ENCODE results near the gene MARCKS. TPM values are rescaled to one million over a fixed set of nuclear protein-coding genes. Genes with fewer than 3 reads are reported as not detected.

MARCKS gene
- 125 TPM for polyA plus RNA-seq (2013, experiment 1 of 2)
- 129 TPM for polyA plus RNA-seq (2013, experiment 2 of 2)

GRCh38 chr6:113856625-113857555 lies at the start of gene MARCKS:
Gene MARCKS (plus strand): TSS chr6:113857345. CDS start chr6:113857746, 401 bp downstream.
- H2BK120ac ChIP-seq (ENCODE audit: low read depth, low read length): no peak within 1 kb of the TSS
- H2BK15ac ChIP-seq (ENCODE audit: low read length): no peak within 1 kb of the TSS
- H3K18ac ChIP-seq (ENCODE audit: low read length): peak within 1 kb of the TSS; percentile 98
- peak; percentile 83 for DNase-seq (ENCODE audit: low spot score)
- peak within 1 kb of the TSS; percentile 94 for H3K4me3 ChIP-seq (ENCODE audit: low read length in 2 of 2)
- H3K9ac ChIP-seq (ENCODE audit: low read depth, low read length, poor library complexity): peak within 1 kb of the TSS; percentile 33
- peak within 1 kb of the TSS; percentile 61 for H3K14ac ChIP-seq (ENCODE audit: low read length)
- H2BK5ac ChIP-seq (ENCODE audit: low read length): peak within 1 kb of the TSS; percentile 43
- peaks cover 0 to 22% of the 10 kb centered on the region in 2 donors for H3K36me3 ChIP-seq (replicated peaks in 1 of 2; ENCODE audit: control insufficient read depth in 2 of 2, insufficient read depth in 2 of 2, low read length in 2 of 2)
- H3K4me2 ChIP-seq (ENCODE audit: insufficient read depth, low read length, poor library complexity, severe bottlenecking): peak within 1 kb of the TSS; percentile 90
- H2AFZ ChIP-seq (ENCODE audit: low read length): no peak within 1 kb of the TSS
- no peaks in the 10 kb centered on the region for H3K9me3 ChIP-seq (replicated peaks in 1 of 2; ENCODE audit: control insufficient read depth in 2 of 2, insufficient read depth in 1 of 2, low read depth in 1 of 2, low read length in 2 of 2)
- peaks cover 2% of the 10 kb centered on the region for H3K79me1 ChIP-seq (ENCODE audit: low read depth, low read length)
- H4K91ac ChIP-seq (ENCODE audit: low read depth, low read length, poor library complexity): peak within 1 kb of the TSS; percentile 79
- no CpG with 5 or more reads among the region's 49 CpGs for WGBS, 2 donors (ENCODE audit: extremely low coverage in 2 of 2, insufficient read length in 2 of 2, insufficient replicate concordance in 1 of 2)
- no peak within 1 kb of the TSS for H3K4ac ChIP-seq (ENCODE audit: low read length)
- peak within 1 kb of the TSS; percentile 45 for H3K23ac ChIP-seq (ENCODE audit: low read depth, low read length, poor library complexity)
- H2AK5ac ChIP-seq (ENCODE audit: low read depth, low read length): peak within 1 kb of the TSS; percentile 72
- no peaks in the 10 kb centered on the region for H3K27me3 ChIP-seq (ENCODE audit: control insufficient read depth in 3 of 3, insufficient read depth in 3 of 3, low read depth in 1 of 3, low read length in 3 of 3)
- no peak within 1 kb of the TSS for H4K8ac ChIP-seq (ENCODE audit: low read depth, low read length)
- H3K4me1 ChIP-seq (ENCODE audit: control insufficient read depth in 2 of 2, insufficient read depth in 1 of 2, low read depth in 1 of 2, low read length in 2 of 2): peaks cover 0 to 4% of the 10 kb centered on the region in 2 donors
- H2BK12ac ChIP-seq (ENCODE audit: low read length): no peak within 1 kb of the TSS
- peak within 1 kb of the TSS; percentile 98 for H3K27ac ChIP-seq (replicated peaks; ENCODE audit: low read length)

- H3K79me1 ChIP-seq (ENCODE audit: low read depth, low read length): no peaks in the 10 kb centered on the region
- H3K18ac ChIP-seq (ENCODE audit: low read length): no peak overlapping the region
- no peak overlapping the region for H3K4me2 ChIP-seq (ENCODE audit: insufficient read depth, low read length, poor library complexity, severe bottlenecking)
- H3K27ac ChIP-seq (replicated peaks; ENCODE audit: low read length): no peak overlapping the region
- no peaks in the 10 kb centered on the region for H3K27me3 ChIP-seq (ENCODE audit: control insufficient read depth in 3 of 3, insufficient read depth in 3 of 3, low read depth in 1 of 3, low read length in 3 of 3)
- H3K9ac ChIP-seq (ENCODE audit: low read depth, low read length, poor library complexity): no peak overlapping the region
- H3K4me1 ChIP-seq (ENCODE audit: control insufficient read depth in 2 of 2, insufficient read depth in 1 of 2, low read depth in 1 of 2, low read length in 2 of 2): no peaks in the 10 kb centered on the region
- H4K91ac ChIP-seq (ENCODE audit: low read depth, low read length, poor library complexity): no peak overlapping the region
- no peak overlapping the region for H3K4me3 ChIP-seq (ENCODE audit: low read length in 2 of 2)
- WGBS, 2 donors (ENCODE audit: extremely low coverage in 2 of 2, insufficient read length in 2 of 2, insufficient replicate concordance in 1 of 2): no CpG with 5 or more reads among the region's 5 CpGs
- no peak overlapping the region for H2BK12ac ChIP-seq (ENCODE audit: low read length)
- no peak overlapping the region for H3K4ac ChIP-seq (ENCODE audit: low read length)
- H2AK5ac ChIP-seq (ENCODE audit: low read depth, low read length): no peak overlapping the region
- H2BK120ac ChIP-seq (ENCODE audit: low read depth, low read length): no peak overlapping the region
- H2AFZ ChIP-seq (ENCODE audit: low read length): peak overlapping the region; percentile 12
- no peaks in the 10 kb centered on the region for H3K36me3 ChIP-seq (replicated peaks in 1 of 2; ENCODE audit: control insufficient read depth in 2 of 2, insufficient read depth in 2 of 2, low read length in 2 of 2)
- H2BK5ac ChIP-seq (ENCODE audit: low read length): no peak overlapping the region
- H3K23ac ChIP-seq (ENCODE audit: low read depth, low read length, poor library complexity): no peak overlapping the region
- no peak overlapping the region for H3K14ac ChIP-seq (ENCODE audit: low read length)
- H2BK15ac ChIP-seq (ENCODE audit: low read length): no peak overlapping the region
- H3K9me3 ChIP-seq (replicated peaks in 1 of 2; ENCODE audit: control insufficient read depth in 2 of 2, insufficient read depth in 1 of 2, low read depth in 1 of 2, low read length in 2 of 2): peaks cover 2 to 4% of the 10 kb centered on the region in 2 donors
- H4K8ac ChIP-seq (ENCODE audit: low read depth, low read length): no peak overlapping the region
- no peak for DNase-seq (ENCODE audit: low spot score)
Observed at GRCh38 chr6:113809826-113810225, 47.3 kb upstream of the MARCKS start.

GRCh38 chr6:113813142-113813541 lies 44.0 kb upstream of the MARCKS start:
- WGBS, 2 donors (ENCODE audit: extremely low coverage in 2 of 2, insufficient read length in 2 of 2, insufficient replicate concordance in 1 of 2): no CpG with 5 or more reads among the region's 3 CpGs
- no peak overlapping the region for H2AK5ac ChIP-seq (ENCODE audit: low read depth, low read length)
- H2BK15ac ChIP-seq (ENCODE audit: low read length): no peak overlapping the region
- H3K9ac ChIP-seq (ENCODE audit: low read depth, low read length, poor library complexity): no peak overlapping the region
- H4K91ac ChIP-seq (ENCODE audit: low read depth, low read length, poor library complexity): no peak overlapping the region
- H3K23ac ChIP-seq (ENCODE audit: low read depth, low read length, poor library complexity): no peak overlapping the region
- no peak overlapping the region for H2BK120ac ChIP-seq (ENCODE audit: low read depth, low read length)
- DNase-seq (ENCODE audit: low spot score): no peak
- H3K18ac ChIP-seq (ENCODE audit: low read length): no peak overlapping the region
- no peaks in the 10 kb centered on the region for H3K27me3 ChIP-seq (ENCODE audit: control insufficient read depth in 3 of 3, insufficient read depth in 3 of 3, low read depth in 1 of 3, low read length in 3 of 3)
- peaks cover 2 to 4% of the 10 kb centered on the region in 2 donors for H3K9me3 ChIP-seq (replicated peaks in 1 of 2; ENCODE audit: control insufficient read depth in 2 of 2, insufficient read depth in 1 of 2, low read depth in 1 of 2, low read length in 2 of 2)
- no peak overlapping the region for H2BK12ac ChIP-seq (ENCODE audit: low read length)
- no peaks in the 10 kb centered on the region for H3K4me1 ChIP-seq (ENCODE audit: control insufficient read depth in 2 of 2, insufficient read depth in 1 of 2, low read depth in 1 of 2, low read length in 2 of 2)
- H3K79me1 ChIP-seq (ENCODE audit: low read depth, low read length): no peaks in the 10 kb centered on the region
- H3K14ac ChIP-seq (ENCODE audit: low read length): no peak overlapping the region
- no peaks in the 10 kb centered on the region for H3K36me3 ChIP-seq (replicated peaks in 1 of 2; ENCODE audit: control insufficient read depth in 2 of 2, insufficient read depth in 2 of 2, low read length in 2 of 2)
- peak overlapping the region; percentile 73 for H2AFZ ChIP-seq (ENCODE audit: low read length)
- no peak overlapping the region for H4K8ac ChIP-seq (ENCODE audit: low read depth, low read length)
- H2BK5ac ChIP-seq (ENCODE audit: low read length): no peak overlapping the region
- H3K27ac ChIP-seq (replicated peaks; ENCODE audit: low read length): no peak overlapping the region
- no peak overlapping the region for H3K4me2 ChIP-seq (ENCODE audit: insufficient read depth, low read length, poor library complexity, severe bottlenecking)
- H3K4me3 ChIP-seq (ENCODE audit: low read length in 2 of 2): no peak overlapping the region
- H3K4ac ChIP-seq (ENCODE audit: low read length): no peak overlapping the region

GRCh38 chr6:113818578-113818977 lies 38.6 kb upstream of the MARCKS start:
- Histone ChIP-seq H3K9me3 (replicated peaks in 1 of 2; ENCODE audit: control insufficient read depth in 2 of 2, insufficient read depth in 1 of 2, low read depth in 1 of 2, low read length in 2 of 2) (no peaks in the 10 kb centered on the region), H2BK5ac (ENCODE audit: low read length) (no peak overlapping the region), H3K9ac (ENCODE audit: low read depth, low read length, poor library complexity) (no peak overlapping the region), H3K23ac (ENCODE audit: low read depth, low read length, poor library complexity) (no peak overlapping the region), H2BK15ac (ENCODE audit: low read length) (no peak overlapping the region), H3K79me1 (ENCODE audit: low read depth, low read length) (no peaks in the 10 kb centered on the region), H3K4me2 (ENCODE audit: insufficient read depth, low read length, poor library complexity, severe bottlenecking) (no peak overlapping the region), H2AFZ (ENCODE audit: low read length) (peak overlapping the region; percentile 31), H3K27me3 (ENCODE audit: control insufficient read depth in 3 of 3, insufficient read depth in 3 of 3, low read depth in 1 of 3, low read length in 3 of 3) (no peaks in the 10 kb centered on the region), H2BK120ac (ENCODE audit: low read depth, low read length) (no peak overlapping the region), H4K8ac (ENCODE audit: low read depth, low read length) (no peak overlapping the region), H3K4me1 (ENCODE audit: control insufficient read depth in 2 of 2, insufficient read depth in 1 of 2, low read depth in 1 of 2, low read length in 2 of 2) (no peaks in the 10 kb centered on the region), H3K4me3 (ENCODE audit: low read length in 2 of 2) (no peak overlapping the region), H3K27ac (replicated peaks; ENCODE audit: low read length) (no peak overlapping the region), H2AK5ac (ENCODE audit: low read depth, low read length) (no peak overlapping the region), H3K18ac (ENCODE audit: low read length) (no peak overlapping the region), H3K4ac (ENCODE audit: low read length) (no peak overlapping the region), H4K91ac (ENCODE audit: low read depth, low read length, poor library complexity) (no peak overlapping the region), H2BK12ac (ENCODE audit: low read length) (no peak overlapping the region), H3K36me3 (replicated peaks in 1 of 2; ENCODE audit: control insufficient read depth in 2 of 2, insufficient read depth in 2 of 2, low read length in 2 of 2) (no peaks in the 10 kb centered on the region), H3K14ac (ENCODE audit: low read length) (no peak overlapping the region)
- DNase-seq (ENCODE audit: low spot score): no peak
- no CpG with 5 or more reads among the region's 1 CpG for WGBS, 2 donors (ENCODE audit: extremely low coverage in 2 of 2, insufficient read length in 2 of 2, insufficient replicate concordance in 1 of 2)

Data from neuronal stem cell (in vitro differentiated cells).